Activated CD8-positive, alpha-beta memory T cell treated with anti-CD3 and anti-CD28 coated beads, Interleukin-2, amount 50 U/mL, for 4 hours (primary cell): ENCODE results near the gene NUCB2.
"Not testable (repeated sequence)": the region's sequence is repeated elsewhere in the genome, so short reads cannot be mapped to it uniquely, and the experiment has no call there.

ENCODE experiments used
- DNase-seq: peaks from one replicate; pipeline ENCODE4 v3.0.0-alpha.2; 2020

Gene NUCB2

DNA sequence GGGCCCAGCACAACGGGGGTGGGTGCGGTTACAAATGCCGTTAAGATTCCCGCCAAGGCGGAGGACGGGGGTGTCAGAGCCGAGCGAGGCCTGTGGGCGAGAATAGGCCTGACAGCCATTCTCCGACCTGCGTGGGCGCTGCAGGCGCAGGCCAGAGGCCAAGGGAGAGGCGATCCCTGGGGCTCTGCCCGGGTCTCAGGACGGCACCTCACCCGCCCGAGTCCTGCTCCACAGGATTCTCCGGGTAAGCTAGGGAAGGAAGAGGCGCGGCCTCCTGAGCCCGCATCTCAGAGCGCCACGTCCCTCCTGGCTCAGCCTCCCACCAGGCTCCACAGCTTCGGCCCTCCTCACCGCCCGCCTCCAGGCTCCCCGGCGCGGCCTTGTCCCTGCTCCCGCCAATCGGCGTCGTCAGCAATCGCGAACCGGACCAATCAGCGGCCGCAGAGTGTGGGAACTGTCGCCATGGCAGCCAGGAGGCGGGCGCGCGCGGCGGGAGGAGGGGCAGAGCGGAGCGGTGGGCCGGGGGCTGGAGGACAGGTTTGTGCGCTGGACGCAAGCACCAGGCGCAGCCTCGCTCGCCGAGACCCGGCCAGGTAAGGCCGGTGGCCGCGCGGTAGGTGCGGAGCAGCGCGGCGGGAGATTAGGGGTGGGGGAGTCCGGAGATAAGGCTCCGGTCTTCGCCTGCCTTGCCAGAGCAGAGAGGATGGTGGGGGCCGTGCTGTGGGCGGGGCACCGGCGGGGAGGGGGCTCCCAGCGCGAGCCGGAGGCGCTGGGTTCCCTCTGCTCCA is at the start of gene NUCB2:
Gene NUCB2, plus strand, starts transcription at position 504 of the 788 bp plus-strand sequence. CDS start 18,585 bp downstream, outside the sequence.
- peak; percentile 97 for DNase-seq

GRCh38 chr11:17228186-17228925 is 48.2 kb upstream of the NUCB2 start:
- not testable (repeated sequence) for DNase-seq

DNA sequence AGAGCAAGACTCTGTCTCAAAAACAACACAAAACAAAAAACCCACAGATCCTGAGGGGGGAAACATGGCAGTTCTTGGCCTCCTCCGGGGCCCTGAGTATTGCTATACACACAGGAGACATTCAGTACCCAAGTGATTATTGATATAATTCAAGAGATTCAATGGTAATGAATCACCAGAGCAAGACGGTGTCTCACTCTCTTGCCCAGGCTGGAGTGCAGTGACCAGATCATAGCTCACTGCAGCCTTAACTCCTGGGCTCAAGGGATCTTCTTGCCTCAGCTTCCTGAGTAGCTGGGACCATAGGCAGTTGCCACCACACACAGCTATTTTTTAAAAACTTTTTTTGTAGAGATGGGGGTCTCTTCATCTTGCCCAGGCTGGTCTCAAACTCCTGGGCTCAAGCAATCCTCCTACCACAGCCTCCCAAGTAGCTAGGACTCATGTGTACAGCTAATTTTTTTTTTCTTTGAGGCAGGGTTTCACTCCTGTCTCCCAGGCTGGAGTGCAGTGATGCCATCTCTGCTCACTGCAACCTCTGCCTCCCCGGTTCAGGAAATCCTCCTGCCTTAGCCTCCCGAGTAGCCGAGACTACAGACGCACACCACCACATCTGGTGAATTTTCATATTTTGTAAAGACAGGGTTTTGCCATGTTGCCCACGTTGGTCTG is 46.9 kb upstream of the NUCB2 start:
- no peak for DNase-seq

GRCh38 chr11:17230867-17231851 is 45.4 kb upstream of the NUCB2 start:
- no peak for DNase-seq

DNA sequence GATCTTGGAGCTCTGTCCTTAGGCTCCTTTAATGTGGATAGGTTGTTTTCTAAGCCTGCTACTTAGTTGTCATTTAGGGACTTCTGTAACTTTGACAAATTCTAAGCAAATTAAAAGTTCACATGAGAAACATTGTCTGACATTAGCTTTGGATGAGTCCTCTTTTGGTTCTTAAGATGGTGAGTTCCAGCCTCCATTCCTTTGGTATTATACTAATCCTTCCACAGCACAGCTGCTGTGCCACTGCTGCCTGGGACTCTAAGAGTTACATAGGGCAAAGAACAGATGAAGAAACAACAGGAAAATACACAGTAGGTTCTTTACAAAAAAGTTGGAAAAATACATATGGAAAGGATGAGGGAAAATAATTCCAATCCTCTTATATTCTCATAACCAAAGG is 43.4 kb upstream of the NUCB2 start:
- DNase-seq, result no peak

DNA sequence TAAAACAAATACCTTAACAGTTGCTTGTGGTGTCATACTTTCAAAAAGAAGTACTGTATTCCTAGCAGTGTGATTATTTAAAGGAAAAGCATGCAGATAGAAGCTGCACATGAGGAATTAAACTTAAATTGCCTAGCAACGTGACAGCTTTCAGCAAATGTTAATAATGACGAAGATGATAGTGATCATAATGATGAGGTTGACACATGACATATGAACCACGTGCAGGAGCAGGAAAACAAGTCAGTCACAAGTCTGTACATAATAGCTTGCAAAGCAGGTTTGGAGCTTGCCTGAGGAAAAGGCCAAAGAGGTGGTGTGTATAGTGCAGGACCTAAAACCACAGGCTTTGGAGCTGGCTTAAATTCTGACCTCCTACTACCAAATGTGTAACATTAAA is 38.2 kb upstream of the NUCB2 start:
- no peak for DNase-seq

DNA sequence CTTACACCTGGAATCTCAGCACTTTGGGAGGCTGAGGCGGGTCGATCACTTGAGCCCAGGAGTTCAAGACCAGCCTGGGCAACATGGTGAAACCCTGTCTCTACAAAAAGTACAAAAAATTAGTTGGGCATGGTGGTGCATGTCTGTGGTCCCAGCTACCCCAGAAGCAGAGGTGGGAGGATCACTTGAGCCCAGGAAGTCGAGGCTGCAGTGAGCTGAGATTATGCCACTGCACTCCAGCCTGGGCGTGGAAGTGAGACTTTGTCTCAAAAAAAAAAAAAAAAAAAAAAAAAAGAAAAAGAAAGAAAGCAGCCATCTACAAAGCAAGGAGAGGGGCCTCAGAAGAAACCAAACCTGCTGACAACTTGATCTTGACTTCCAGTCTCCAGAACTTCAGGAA is 36.6 kb upstream of the NUCB2 start:
- DNase-seq, result not testable (repeated sequence)

DNA sequence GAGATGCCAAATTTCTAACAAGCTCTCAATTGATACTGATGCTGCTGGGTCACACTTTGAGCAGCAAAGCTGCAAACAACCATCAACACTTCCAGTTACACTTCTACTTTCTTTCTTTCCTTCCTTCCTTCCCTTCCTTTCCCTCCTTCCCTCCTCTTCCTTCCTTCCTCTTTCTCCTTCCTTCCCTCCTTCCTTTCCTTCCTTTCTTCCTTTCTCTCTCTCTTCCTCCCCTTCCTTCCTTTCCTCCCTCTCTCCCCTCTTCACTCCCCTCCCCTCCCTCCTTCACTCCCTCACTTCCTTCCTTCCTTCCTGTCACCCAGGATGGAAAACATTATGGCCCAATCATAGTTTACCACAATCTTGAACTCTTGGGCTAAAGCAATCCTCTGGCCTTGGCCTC is 35.8 kb upstream of the NUCB2 start:
- no peak for DNase-seq

- DNase-seq, result not testable (repeated sequence)
Measured at GRCh38 chr11:17242954-17243353, 33.6 kb upstream of the NUCB2 start.

DNA sequence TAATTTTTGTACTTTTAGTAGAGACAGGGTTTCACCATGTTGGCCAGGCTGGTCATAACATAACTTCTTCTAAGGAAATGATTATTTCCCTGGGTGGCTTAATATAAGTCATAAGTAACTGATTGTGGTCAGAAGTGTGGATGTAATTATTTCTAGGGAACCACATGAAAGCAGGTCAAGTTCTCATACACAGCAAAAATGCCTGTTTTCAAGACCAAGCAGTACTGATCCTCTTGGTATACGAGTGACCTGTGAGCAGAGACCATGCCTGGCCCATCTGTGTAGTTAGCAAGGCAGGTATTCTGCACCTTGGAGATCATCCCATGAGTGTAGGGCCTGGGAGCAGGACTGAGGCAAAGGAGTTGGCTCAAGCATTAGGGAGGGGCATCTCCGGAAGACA is 32.5 kb upstream of the NUCB2 start:
- DNase-seq, result no peak

- no peak for DNase-seq
Measured at GRCh38 chr11:17250561-17251350, 25.8 kb upstream of the NUCB2 start.

GRCh38 chr11:17252704-17253103 is 23.8 kb upstream of the NUCB2 start:
- DNase-seq, result no peak

DNA sequence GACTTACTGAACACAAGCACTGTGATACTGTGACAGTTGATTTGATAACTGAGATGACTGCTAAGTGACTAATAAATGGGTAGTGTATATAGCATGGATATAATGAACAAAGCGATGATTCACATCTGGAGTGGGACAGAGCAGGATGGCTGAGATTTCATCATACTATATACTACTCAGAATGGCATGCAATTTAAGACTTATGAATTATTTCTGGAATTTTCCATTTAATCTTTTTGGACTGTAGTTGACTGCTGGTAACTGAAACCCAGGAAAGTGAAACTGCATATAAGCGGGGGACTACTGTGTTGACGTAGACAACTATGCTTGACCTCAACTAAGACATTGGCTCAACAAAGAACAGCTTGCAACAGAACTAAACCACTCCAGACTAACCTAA is 20.0 kb upstream of the NUCB2 start:
- no peak for DNase-seq

- no peak for DNase-seq
Measured at GRCh38 chr11:17257196-17257595, 19.3 kb upstream of the NUCB2 start.

- DNase-seq, result no peak
Measured at GRCh38 chr11:17258670-17259069, 17.9 kb upstream of the NUCB2 start.

- DNase-seq, result no peak
Measured at GRCh38 chr11:17259519-17259918, 17.0 kb upstream of the NUCB2 start.

DNA sequence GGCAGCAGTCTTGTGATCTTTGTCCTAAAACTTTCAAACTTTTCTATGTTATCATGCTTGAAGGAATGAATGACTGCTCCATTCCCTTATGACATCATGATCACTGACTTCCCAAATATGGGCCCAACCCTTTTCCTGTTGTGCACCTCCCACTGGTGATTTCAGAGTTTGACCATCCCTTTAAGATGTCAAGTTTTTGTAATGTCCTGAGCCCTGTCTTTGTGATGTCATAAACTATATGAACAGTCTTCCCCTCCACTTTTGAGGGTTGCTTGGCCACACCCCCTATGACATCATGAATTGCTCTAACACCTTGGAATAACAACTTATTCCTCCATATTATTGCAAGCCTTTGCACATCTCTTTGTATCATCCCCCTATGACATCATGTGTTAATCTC is 16.5 kb upstream of the NUCB2 start:
- no peak for DNase-seq

GRCh38 chr11:17263769-17264168 is 12.8 kb upstream of the NUCB2 start:
- DNase-seq, result no peak

GRCh38 chr11:17266781-17267180 is 9.8 kb upstream of the NUCB2 start:
- DNase-seq, result no peak

- no peak for DNase-seq
Measured at GRCh38 chr11:17267576-17267975, 9.0 kb upstream of the NUCB2 start.

DNA sequence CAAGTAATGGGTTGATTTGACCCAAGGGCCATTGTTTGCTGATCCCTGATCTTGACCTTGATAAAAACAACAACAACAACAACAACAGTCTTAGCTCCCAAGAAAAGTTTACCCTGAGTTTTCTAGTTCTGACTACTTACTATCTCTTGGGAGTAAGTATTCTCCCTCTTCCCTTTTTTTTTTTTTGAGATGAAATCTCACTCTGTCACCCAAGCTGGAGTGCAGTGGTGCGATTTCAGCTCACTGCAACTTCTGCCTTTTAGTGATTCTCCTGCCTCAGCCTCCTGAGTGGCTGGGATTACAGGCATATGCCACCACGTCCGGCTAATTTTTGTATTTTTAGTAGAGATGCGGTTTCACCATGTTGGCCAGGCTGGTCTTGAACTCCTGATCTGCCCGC is 8.0 kb upstream of the NUCB2 start:
- not testable (repeated sequence) for DNase-seq

- DNase-seq, result no peak
Measured at GRCh38 chr11:17268902-17269301, 7.6 kb upstream of the NUCB2 start.
